ENCODE measurements around the gene R3HDM4. TPM values are rescaled to one million over a fixed set of nuclear protein-coding genes. Genes with fewer than 3 reads are reported as not detected.
A peak's percentile ranks its signal among the peaks of the same experiment; 100 is the strongest.

R3HDM4 gene
- total RNA-seq, 8 experiments from 2014 or later = 25.7 to 35.6 (median 30.1) TPM

DNA sequence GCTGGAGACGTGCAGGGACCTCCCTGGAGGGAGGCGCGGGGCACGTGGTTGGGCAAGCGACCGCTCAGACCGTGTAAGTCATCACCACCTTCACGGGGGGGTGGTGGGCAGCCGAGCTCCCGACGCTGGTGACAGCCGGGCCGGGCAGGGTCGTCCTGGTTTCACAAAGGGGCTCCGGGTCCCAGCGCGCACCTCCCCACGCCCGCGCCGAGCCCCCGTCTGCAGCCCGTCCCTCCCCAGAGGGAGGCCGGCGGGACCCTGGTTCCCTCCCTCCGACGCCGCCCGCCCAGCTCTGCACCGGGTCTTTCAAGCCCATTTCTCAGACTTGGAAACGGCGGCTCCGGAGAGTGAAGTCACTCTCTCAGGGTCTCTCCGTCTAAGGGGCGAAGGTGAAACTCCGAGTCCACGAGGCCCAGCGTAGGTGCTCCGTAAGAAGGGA, 12.1 kb upstream of the R3HDM4 start:
- ATAC-seq (replicated peaks in 6 of 8) = peak; percentile 2 to 64 (median 50)
- H3K4me1 ChIP-seq (replicated peaks in 1 of 2) = peaks cover 9 to 11% of the 10 kb centered on the region in 2 donors
- peak overlapping the region; percentile 89 to 98 (median 91) for H3K4me3 ChIP-seq
- H3K27ac ChIP-seq = peak overlapping the region; percentile 90 to 97
- in situ Hi-C loops (cut with MboI; ENCODE audit: low pct_unique_long_range_greater_than_20kb in 2 of 9, low sequenced_read_pairs in 9 of 9, unreplicated experiment in 9 of 9) = loop anchor here in 5 of 9 experiments (10.0 kb wide), 1 partner anchor 60 kb away; the partner anchor contains the start of gene WDR18 (in 5 of the 5)
- no CpG with 5 or more reads among the region's 39 CpGs for WGBS, 10 experiments

DNA sequence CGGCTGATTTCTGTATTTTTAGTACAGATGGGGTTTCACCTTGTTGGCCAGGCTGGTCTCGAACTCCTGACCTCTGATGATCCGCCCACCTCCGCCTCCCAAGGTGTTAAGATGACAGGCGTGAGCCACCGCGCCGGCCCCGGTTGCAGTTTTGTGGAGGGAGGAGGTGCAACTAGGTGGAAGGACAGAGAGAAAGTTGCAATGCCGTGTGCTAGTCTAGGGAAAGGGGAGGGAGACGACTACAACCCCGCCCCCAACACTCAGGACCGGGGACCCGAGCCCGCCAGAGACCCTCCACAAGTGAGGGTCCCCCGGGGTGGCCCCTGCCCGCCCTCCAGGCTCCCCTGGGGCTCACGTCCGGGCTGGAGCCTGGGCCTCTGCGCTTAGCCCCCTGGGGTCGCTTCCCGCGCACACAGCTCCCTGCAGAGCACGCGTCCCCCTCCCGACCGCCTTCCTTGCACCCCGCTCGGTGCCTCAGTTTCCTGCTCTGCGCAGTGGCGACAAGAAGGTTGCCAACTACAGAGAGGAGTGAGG, 11.6 kb upstream of the R3HDM4 start:
- in situ Hi-C loops (cut with MboI; ENCODE audit: low pct_unique_long_range_greater_than_20kb in 2 of 9, low sequenced_read_pairs in 9 of 9, unreplicated experiment in 9 of 9) = loop anchor here in 6 of 9 experiments (5.0 to 25.0 kb wide), 4 partner anchors 58 to 262 kb away; partner anchors contain the start of genes WDR18 (in 6 of the 6), MISP (in 1 of the 6) and RNF126 (in 1 of the 6)
- 10 to 63% (median 34%) methylated on average over 2 to 5 of the region's 31 CpGs; no CpG with 5 or more reads in 6 of the 10 experiments for WGBS, 10 experiments
- peak overlapping the region; percentile 89 to 98 (median 91) for H3K4me3 ChIP-seq
- no peak overlapping the region for H3K27ac ChIP-seq
- no peak for ATAC-seq (replicated peaks in 6 of 8)
- peaks cover 9 to 14% of the 10 kb centered on the region in 2 donors for H3K4me1 ChIP-seq (replicated peaks in 1 of 2)

DNA sequence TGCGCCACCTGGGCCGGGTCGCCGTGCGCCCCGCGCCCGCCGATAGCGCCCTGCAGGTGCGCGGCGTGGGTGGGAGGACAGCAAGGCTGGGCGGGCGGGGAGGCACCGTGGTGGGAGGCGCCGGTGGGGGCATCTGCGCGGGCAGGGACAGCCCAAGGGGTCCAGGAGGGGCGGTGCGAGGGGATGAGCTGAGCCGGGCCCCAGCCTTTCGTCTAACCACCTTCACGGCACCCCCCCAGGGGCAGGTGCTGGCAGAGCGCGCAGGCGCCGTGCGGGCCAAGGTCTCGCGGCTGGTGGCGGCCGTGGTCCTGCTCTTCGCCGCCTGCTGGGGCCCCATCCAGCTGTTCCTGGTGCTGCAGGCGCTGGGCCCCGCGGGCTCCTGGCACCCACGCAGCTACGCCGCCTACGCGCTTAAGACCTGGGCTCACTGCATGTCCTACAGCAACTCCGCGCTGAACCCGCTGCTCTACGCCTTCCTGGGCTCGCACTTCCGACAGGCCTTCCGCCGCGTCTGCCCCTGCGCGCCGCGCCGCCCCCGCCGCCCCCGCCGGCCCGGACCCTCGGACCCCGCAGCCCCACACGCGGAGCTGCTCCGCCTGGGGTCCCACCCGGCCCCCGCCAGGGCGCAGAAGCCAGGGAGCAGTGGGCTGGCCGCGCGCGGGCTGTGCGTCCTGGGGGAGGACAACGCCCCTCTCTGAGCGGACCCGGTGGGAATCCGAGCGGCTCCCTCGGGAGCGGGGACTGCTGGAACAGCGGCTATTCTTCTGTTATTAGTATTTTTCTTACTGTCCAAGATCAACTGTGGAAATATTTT, 7.2 kb upstream of the R3HDM4 start:
- peaks cover 6 to 26% of the 10 kb centered on the region in 2 donors for H3K4me1 ChIP-seq (replicated peaks in 1 of 2)
- no peak overlapping the region for H3K27ac ChIP-seq
- in situ Hi-C loops (cut with MboI; ENCODE audit: low pct_unique_long_range_greater_than_20kb in 2 of 9, low sequenced_read_pairs in 9 of 9, unreplicated experiment in 9 of 9) = loop anchor here in 6 of 9 experiments (5.0 to 25.0 kb wide), 4 partner anchors 62 to 258 kb away; partner anchors contain the start of genes WDR18 (in 6 of the 6), MISP (in 1 of the 6) and RNF126 (in 1 of the 6)
- 17 to 40% (median 24%) methylated on average over 1 to 15 of the region's 84 CpGs; no CpG with 5 or more reads in 7 of the 10 experiments for WGBS, 10 experiments
- H3K4me3 ChIP-seq = peak overlapping the region in 4 of 5 donors; percentile 0 to 37 (median 22)
- ATAC-seq (replicated peaks in 6 of 8) = peak in 3 of 8 experiments; percentile 2 to 12 (median 3)

DNA sequence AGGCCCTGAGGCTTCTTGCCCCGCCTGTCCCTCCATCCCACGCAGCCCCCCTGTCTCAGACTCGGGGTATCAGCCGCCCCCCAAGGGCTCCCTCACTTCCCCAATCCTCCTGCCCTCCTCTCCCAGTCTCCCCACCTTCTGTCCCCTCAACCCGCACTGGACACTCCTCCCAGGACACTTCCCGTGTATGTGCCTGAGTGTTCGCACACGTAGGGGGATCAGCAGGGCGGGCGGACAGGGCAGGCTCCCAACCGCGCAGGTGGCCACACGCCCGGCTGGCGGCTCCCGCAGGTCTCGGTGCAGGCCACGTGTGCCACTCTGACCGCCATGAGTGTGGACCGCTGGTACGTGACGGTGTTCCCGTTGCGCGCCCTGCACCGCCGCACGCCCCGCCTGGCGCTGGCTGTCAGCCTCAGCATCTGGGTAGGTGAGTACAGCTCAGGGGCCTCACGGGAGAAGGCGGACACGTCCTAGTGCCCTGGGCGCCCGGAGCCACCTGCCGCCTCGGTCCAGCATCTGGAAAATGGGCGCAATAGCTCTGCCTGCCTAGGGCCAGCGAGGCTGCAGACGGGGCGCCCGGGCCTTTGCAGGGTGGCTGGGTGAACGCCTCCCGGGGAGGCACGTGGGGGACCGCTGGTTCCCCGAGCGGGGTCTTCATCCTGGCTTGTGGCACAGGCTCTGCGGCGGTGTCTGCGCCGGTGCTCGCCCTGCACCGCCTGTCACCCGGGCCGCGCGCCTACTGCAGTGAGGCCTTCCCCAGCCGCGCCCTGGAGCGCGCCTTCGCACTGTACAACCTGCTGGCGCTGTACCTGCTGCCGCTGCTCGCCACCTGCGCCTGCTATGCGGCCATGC, 6.4 kb upstream of the R3HDM4 start:
- WGBS, 10 experiments = 4% methylated on average over 14 of the region's 68 CpGs; no CpG with 5 or more reads in 9 of the 10 experiments
- Histone ChIP-seq H3K4me3 (peak overlapping the region in 4 of 5 donors; percentile 17 to 37 (median 24)), H3K4me1 (replicated peaks in 1 of 2) (peaks cover 6 to 26% of the 10 kb centered on the region in 2 donors), H3K27ac (peak overlapping the region in 1 of 2 donors; percentile 49)
- in situ Hi-C loops (cut with MboI; ENCODE audit: low pct_unique_long_range_greater_than_20kb in 2 of 9, low sequenced_read_pairs in 9 of 9, unreplicated experiment in 9 of 9) = loop anchor here in 7 of 9 experiments (5.0 to 25.0 kb wide), 5 partner anchors 63 to 257 kb away; partner anchors contain the start of genes WDR18 (in 6 of the 7), MISP (in 1 of the 7) and RNF126 (in 1 of the 7)
- peak in 6 of 8 experiments; percentile 4 to 30 (median 20) for ATAC-seq (replicated peaks in 6 of 8)

DNA sequence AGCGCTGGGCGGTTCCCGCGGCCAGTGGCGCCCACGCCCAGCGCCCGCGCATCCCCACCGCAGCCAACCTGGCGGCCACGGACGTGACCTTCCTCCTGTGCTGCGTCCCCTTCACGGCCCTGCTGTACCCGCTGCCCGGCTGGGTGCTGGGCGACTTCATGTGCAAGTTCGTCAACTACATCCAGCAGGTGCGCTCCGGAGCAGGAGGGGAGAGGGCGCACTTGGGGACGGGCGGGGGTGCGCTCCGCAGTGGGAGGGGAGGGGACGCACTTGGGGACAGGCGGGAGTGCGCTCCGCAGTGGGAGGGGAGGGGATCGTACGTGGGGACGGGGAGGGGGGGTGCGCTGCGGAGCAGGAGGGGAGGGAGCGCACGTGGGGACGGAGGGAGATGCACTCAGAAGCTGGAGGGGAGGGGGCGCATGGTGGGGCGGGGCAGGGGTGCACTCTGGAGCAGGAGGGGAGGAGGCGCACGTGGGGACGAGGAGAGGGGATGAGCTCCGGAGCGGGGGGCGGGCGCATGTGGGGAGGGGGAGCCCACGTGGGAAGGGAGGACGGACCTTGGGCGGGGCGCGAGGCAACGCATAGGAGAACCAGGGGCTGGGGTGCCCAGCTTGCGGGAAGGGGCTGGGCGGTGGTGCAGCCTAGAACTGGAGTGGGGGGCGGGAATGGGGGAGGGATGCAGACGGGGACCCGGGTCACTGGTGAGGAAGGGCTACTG, 5.6 kb upstream of the R3HDM4 start:
- H3K4me3 ChIP-seq = peak overlapping the region in 4 of 5 donors; percentile 17 to 37 (median 28)
- ATAC-seq (replicated peaks in 6 of 8) = peak in 5 of 8 experiments; percentile 18 to 47 (median 41)
- in situ Hi-C loops (cut with MboI; ENCODE audit: low pct_unique_long_range_greater_than_20kb in 2 of 9, low sequenced_read_pairs in 9 of 9, unreplicated experiment in 9 of 9) = loop anchor here in 2 of 9 experiments (10.0 to 25.0 kb wide), 3 partner anchors 144 to 256 kb away; partner anchors contain the start of genes MISP (in 1 of the 2) and RNF126 (in 1 of the 2)

DNA sequence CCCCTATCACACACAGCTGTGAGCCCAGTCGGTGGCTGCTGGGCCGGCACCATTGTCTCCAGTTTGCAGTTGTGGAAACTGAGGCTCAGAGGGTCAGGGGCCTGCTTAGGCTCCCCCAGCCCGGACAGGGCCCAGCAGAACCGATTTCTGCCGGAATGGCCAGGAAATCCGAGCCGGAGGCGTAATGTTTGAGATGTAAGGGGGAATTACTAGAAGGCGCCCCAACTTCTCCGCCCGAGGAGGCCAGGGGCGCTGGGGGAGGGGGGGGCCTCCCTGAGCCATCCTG, 5.1 kb upstream of the R3HDM4 start:
- Histone ChIP-seq H3K27ac (peak overlapping the region in 1 of 2 donors; percentile 24), H3K4me1 (replicated peaks in 1 of 2) (peaks cover 9 to 26% of the 10 kb centered on the region in 2 donors), H3K4me3 (peak overlapping the region in 3 of 5 donors; percentile 21 to 36 (median 34))
- ATAC-seq (replicated peaks in 6 of 8) = peak in 1 of 8 experiments; percentile 0
- 40% methylated on average over 2 of the region's 12 CpGs; no CpG with 5 or more reads in 9 of the 10 experiments for WGBS, 10 experiments
- in situ Hi-C loops (cut with MboI; ENCODE audit: low pct_unique_long_range_greater_than_20kb in 2 of 9, low sequenced_read_pairs in 9 of 9, unreplicated experiment in 9 of 9) = loop anchor here in 2 of 9 experiments (10.0 to 25.0 kb wide), 3 partner anchors 143 to 256 kb away; partner anchors contain the start of genes MISP (in 1 of the 2) and RNF126 (in 1 of the 2)

More for the DNA sequence above, 5.6 kb upstream of the R3HDM4 start:
- 2% methylated on average over 10 of the region's 58 CpGs; no CpG with 5 or more reads in 9 of the 10 experiments for WGBS, 10 experiments
- H3K27ac ChIP-seq = peak overlapping the region in 1 of 2 donors; percentile 49
- H3K4me1 ChIP-seq (replicated peaks in 1 of 2) = peaks cover 8 to 26% of the 10 kb centered on the region in 2 donors

DNA sequence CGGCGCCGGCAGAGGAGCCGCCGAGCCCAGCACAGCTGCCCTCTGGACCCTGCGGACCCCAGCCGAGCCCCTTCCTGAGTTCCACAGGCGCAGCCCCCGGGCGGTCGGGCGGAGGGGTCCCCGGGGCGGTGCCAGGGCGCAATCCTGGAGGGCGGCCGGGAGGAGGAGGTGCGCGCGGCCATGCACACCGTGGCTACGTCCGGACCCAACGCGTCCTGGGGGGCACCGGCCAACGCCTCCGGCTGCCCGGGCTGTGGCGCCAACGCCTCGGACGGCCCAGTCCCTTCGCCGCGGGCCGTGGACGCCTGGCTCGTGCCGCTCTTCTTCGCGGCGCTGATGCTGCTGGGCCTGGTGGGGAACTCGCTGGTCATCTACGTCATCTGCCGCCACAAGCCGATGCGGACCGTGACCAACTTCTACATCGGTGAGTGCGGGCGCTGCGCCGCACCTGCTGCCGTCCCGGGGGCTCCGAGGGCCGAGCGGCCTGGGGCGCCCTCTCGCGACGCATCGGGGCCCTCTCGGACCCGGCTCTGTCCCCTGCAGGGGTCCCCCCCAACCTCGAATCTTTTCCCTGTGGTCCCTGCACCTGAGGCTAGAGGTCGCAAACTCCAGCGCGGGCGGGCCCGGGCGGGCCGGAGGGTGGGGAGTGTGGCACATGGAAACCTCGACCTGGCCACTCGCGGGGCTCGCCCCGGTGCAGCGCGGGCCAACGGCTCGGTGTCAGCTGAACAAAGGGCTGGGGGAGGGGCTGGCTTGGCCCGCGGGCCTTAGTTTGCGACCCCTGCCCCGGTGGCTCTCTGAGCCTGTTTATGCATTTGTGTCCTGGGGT, 4.5 kb upstream of the R3HDM4 start, which contains the start of gene KISS1R:
KISS1R (plus strand) TSS at position 11 of the 829 bp plus-strand sequence; CDS start at position 181, 170 bp downstream.
- ATAC-seq (replicated peaks in 6 of 8) = peak in 6 of 8 experiments; percentile 20 to 68 (median 64)
- H3K4me3 ChIP-seq = peak within 1 kb of the TSS; percentile 14 to 36 (median 25)
- in situ Hi-C loops (cut with MboI; ENCODE audit: low pct_unique_long_range_greater_than_20kb in 2 of 9, low sequenced_read_pairs in 9 of 9, unreplicated experiment in 9 of 9) = loop anchor here in 2 of 9 experiments (10.0 to 25.0 kb wide), 3 partner anchors 143 to 255 kb away; partner anchors contain the start of genes MISP (in 1 of the 2) and RNF126 (in 1 of the 2)
- H3K27ac ChIP-seq = peak within 1 kb of the TSS in 1 of 2 donors; percentile 65
- WGBS, 10 experiments = 0 to 1% methylated on average over 8 to 12 of the region's 87 CpGs; no CpG with 5 or more reads in 8 of the 10 experiments
- H3K4me1 ChIP-seq (replicated peaks in 1 of 2) = peaks cover 9 to 26% of the 10 kb centered on the region in 2 donors

DNA sequence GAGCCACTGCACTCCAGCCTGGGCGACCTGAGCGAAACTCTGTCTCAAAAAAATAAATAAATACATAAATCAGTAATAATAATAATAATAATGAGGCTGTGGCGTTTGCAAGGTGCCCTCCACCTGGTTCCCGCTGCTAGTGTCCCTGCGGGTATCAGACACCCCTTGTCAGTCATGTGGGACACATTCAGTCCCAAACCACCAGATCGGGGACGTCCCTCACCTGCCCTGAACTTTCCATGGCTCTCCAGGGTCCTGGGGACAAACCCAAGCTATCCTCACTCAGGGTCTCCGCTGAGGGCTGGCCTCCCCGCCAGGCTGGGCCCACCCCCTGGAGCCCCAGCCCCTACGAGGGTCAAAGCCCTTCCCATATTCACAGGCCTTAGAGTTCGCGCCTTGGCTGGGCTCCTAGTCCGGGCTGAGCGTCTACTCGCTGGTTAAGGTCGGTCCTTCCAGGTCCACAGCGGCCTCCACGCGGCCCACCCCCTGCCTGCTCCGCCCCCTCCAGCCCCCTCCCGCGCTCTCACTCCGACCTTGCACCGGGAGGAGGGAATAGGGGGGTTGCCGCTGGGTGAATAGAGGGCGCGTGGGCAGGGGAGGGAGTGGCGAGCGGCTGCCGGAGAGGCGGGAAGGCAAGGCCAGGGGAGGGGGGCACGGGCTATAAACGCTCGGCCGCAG, 3.8 kb upstream of the R3HDM4 start:
- peaks cover 9 to 26% of the 10 kb centered on the region in 2 donors for H3K4me1 ChIP-seq (replicated peaks in 1 of 2)
- ATAC-seq (replicated peaks in 6 of 8) = peak in 6 of 8 experiments; percentile 2 to 53 (median 36)
- in situ Hi-C loops (cut with MboI; ENCODE audit: low pct_unique_long_range_greater_than_20kb in 2 of 9, low sequenced_read_pairs in 9 of 9, unreplicated experiment in 9 of 9) = loop anchor here in 2 of 9 experiments (10.0 to 25.0 kb wide), 3 partner anchors 142 to 254 kb away; partner anchors contain the start of genes MISP (in 1 of the 2) and RNF126 (in 1 of the 2)
- peak overlapping the region in 1 of 2 donors; percentile 65 for H3K27ac ChIP-seq
- H3K4me3 ChIP-seq = peak overlapping the region; percentile 14 to 36 (median 25)
- 60 to 86% (median 68%) methylated on average over 1 to 2 of the region's 35 CpGs; no CpG with 5 or more reads in 6 of the 10 experiments for WGBS, 10 experiments

DNA sequence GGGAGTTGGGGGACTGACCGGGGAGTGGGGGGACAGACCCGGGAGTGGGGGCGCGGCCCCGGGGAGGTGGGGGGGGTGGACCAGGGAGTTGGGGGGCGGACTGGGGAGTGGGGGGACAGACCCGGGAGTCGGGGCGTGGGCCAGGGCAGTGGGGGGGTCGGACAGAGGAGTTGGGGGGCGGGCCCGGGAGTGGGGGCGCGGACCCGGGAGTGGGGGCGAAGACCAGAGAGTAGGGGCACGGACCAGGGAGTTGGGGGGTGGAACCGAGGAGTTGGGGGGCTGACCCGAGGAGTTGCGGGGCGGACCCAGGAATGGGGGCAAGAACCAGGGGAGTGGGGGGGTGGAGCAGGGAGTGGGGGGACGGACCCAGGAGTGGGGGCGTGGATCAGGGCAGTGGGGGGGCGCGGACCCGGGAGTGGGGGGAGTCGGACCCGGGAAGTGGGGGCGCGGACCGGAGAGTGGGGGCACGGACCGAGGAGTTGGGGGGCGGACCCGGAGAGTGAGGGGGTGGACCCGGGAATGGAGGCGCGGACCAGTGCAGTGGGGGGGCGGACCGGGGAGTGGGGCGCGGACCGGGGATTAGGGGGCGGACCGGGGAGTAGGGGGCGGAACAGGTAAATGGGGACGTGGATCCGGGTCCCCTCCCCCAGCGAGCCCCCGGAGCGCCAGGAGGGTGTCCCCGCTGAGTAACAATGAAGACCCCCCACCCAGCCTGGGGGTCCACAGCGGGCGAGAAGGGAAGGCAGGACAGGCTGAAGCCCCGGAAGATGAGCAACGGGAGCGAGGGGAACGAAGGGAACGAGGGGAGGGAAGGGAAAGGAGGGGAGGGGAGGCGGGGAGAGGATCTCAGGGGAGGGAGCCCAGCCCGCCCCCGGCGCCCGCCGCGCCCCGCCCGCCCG, 589 bp downstream of the R3HDM4 start:
- in situ Hi-C loops (cut with MboI; ENCODE audit: low pct_unique_long_range_greater_than_20kb in 2 of 9, low sequenced_read_pairs in 9 of 9, unreplicated experiment in 9 of 9) = loop anchor here in 2 of 9 experiments (10.0 to 25.0 kb wide), 3 partner anchors 138 to 250 kb away; partner anchors contain the start of genes MISP (in 1 of the 2) and RNF126 (in 1 of the 2)
- no CpG with 5 or more reads among the region's 69 CpGs for WGBS, 10 experiments
- Histone ChIP-seq H3K4me1 (replicated peaks in 1 of 2) (peaks cover 3 to 10% of the 10 kb centered on the region in 2 donors), H3K4me3 (peak overlapping the region; percentile 56 to 98 (median 92)), H3K27ac (peak overlapping the region; percentile 66 to 68)
- peak in 5 of 8 experiments; percentile 7 to 60 (median 19) for ATAC-seq (replicated peaks in 6 of 8)
